ENCODE measurements around the gene C1orf116.
A peak's percentile ranks its signal among the peaks of the same experiment; 100 is the strongest.

C1orf116 gene

GRCh38 chr1:207007352-207008033 is 25.1 kb downstream of the C1orf116 start:
- in situ Hi-C loops (cut with HindIII; ENCODE audit: low pct_ligation_motif_present, low pct_unique_long_range_greater_than_20kb, low sequenced_read_pairs), result no loop called here
- DNase-seq, result peak; percentile 98

- in situ Hi-C loops (cut with HindIII; ENCODE audit: low pct_ligation_motif_present, low pct_unique_long_range_greater_than_20kb, low sequenced_read_pairs), result no loop called here
- no peak for DNase-seq
These were observed 25.6 kb downstream of the C1orf116 start for GRCh38 chr1:207006914-207007313.

GRCh38 chr1:207006083-207006482 is 26.5 kb downstream of the C1orf116 start:
- DNase-seq, result no peak
- in situ Hi-C loops (cut with HindIII; ENCODE audit: low pct_ligation_motif_present, low pct_unique_long_range_greater_than_20kb, low sequenced_read_pairs), result no loop called here

GRCh38 chr1:207004931-207005830 is 27.4 kb downstream of the C1orf116 start:
- in situ Hi-C loops (cut with HindIII; ENCODE audit: low pct_ligation_motif_present, low pct_unique_long_range_greater_than_20kb, low sequenced_read_pairs), result no loop called here

GRCh38 chr1:207003210-207003609 is 29.3 kb downstream of the C1orf116 start:
- in situ Hi-C loops (cut with HindIII; ENCODE audit: low pct_ligation_motif_present, low pct_unique_long_range_greater_than_20kb, low sequenced_read_pairs), result no loop called here
- DNase-seq, result no peak

More at GRCh38 chr1:207004931-207005830, 27.4 kb downstream of the C1orf116 start:
- peak; percentile 87 for DNase-seq

GRCh38 chr1:207002724-207003146 is 29.8 kb downstream of the C1orf116 start:
- in situ Hi-C loops (cut with HindIII; ENCODE audit: low pct_ligation_motif_present, low pct_unique_long_range_greater_than_20kb, low sequenced_read_pairs), result no loop called here
- no peak for DNase-seq

- DNase-seq, result no peak
- in situ Hi-C loops (cut with HindIII; ENCODE audit: low pct_ligation_motif_present, low pct_unique_long_range_greater_than_20kb, low sequenced_read_pairs), result no loop called here
These were observed 30.9 kb downstream of the C1orf116 start for GRCh38 chr1:207001492-207002245.

GRCh38 chr1:207000651-207001291 is 31.8 kb downstream of the C1orf116 start:
- in situ Hi-C loops (cut with HindIII; ENCODE audit: low pct_ligation_motif_present, low pct_unique_long_range_greater_than_20kb, low sequenced_read_pairs), result no loop called here
- DNase-seq, result no peak

GRCh38 chr1:206998816-206999215 is 33.7 kb downstream of the C1orf116 start:
- in situ Hi-C loops (cut with HindIII; ENCODE audit: low pct_ligation_motif_present, low pct_unique_long_range_greater_than_20kb, low sequenced_read_pairs), result no loop called here
- DNase-seq, result no peak

GRCh38 chr1:206992790-206993189 is 39.8 kb downstream of the C1orf116 start:
- no peak for DNase-seq
- in situ Hi-C loops (cut with HindIII; ENCODE audit: low pct_ligation_motif_present, low pct_unique_long_range_greater_than_20kb, low sequenced_read_pairs), result no loop called here

GRCh38 chr1:206987873-206988272 is 44.7 kb downstream of the C1orf116 start:
- DNase-seq, result no peak
- in situ Hi-C loops (cut with HindIII; ENCODE audit: low pct_ligation_motif_present, low pct_unique_long_range_greater_than_20kb, low sequenced_read_pairs), result no loop called here

GRCh38 chr1:206986885-206987284 is 45.7 kb downstream of the C1orf116 start:
- in situ Hi-C loops (cut with HindIII; ENCODE audit: low pct_ligation_motif_present, low pct_unique_long_range_greater_than_20kb, low sequenced_read_pairs), result no loop called here
- no peak for DNase-seq

- in situ Hi-C loops (cut with HindIII; ENCODE audit: low pct_ligation_motif_present, low pct_unique_long_range_greater_than_20kb, low sequenced_read_pairs), result no loop called here
- no peak for DNase-seq
These were observed 46.2 kb downstream of the C1orf116 start for GRCh38 chr1:206986402-206986801.

GRCh38 chr1:206985162-206985749 is 47.3 kb downstream of the C1orf116 start:
- DNase-seq, result no peak
- in situ Hi-C loops (cut with HindIII; ENCODE audit: low pct_ligation_motif_present, low pct_unique_long_range_greater_than_20kb, low sequenced_read_pairs), result no loop called here

- in situ Hi-C loops (cut with HindIII; ENCODE audit: low pct_ligation_motif_present, low pct_unique_long_range_greater_than_20kb, low sequenced_read_pairs), result no loop called here
- DNase-seq, result peak; percentile 71
These were observed 50.3 kb downstream of the C1orf116 start for GRCh38 chr1:206982216-206982615.

- in situ Hi-C loops (cut with HindIII; ENCODE audit: low pct_ligation_motif_present, low pct_unique_long_range_greater_than_20kb, low sequenced_read_pairs), result no loop called here
- DNase-seq, result peak; percentile 59
These were observed 53.0 kb downstream of the C1orf116 start for GRCh38 chr1:206979379-206980043.

GRCh38 chr1:206978259-206978658 is 54.3 kb downstream of the C1orf116 start:
- DNase-seq, result no peak
- in situ Hi-C loops (cut with HindIII; ENCODE audit: low pct_ligation_motif_present, low pct_unique_long_range_greater_than_20kb, low sequenced_read_pairs), result no loop called here

GRCh38 chr1:206975306-206975705 is 57.2 kb downstream of the C1orf116 start:
- in situ Hi-C loops (cut with HindIII; ENCODE audit: low pct_ligation_motif_present, low pct_unique_long_range_greater_than_20kb, low sequenced_read_pairs), result no loop called here

More at GRCh38 chr1:206975306-206975705, 57.2 kb downstream of the C1orf116 start:
- DNase-seq, result no peak
